Kidney (tissue), 14 donors: ENCODE results near the gene ERG28. TPM values are rescaled to one million over a fixed set of nuclear protein-coding genes. Genes with fewer than 3 reads are reported as not detected.

Experiments
- DNase-seq, 5 donors: peaks; one replicate each; pipeline ENCODE4 v3.0.0-alpha.2; 2013 to 2020
- FAIRE-seq: peaks from 2 replicates; lab custom pipeline; 2012; peaks lifted over from hg19 to GRCh38; lab: Jason Lieb, UNC
- H3K27ac ChIP-seq, 2 donors: one replicate each; pipeline ENCODE4 v1.7.0; 2013; ENCODE audit warnings: low read depth in 2 of 2, low read length in 2 of 2, inconsistent platforms in 1 of 2
- H3K27me3 ChIP-seq: one replicate; pipeline ENCODE4 v1.7.1; 2013; ENCODE audit warnings: low read length, inconsistent platforms; ENCODE audit not compliant: control insufficient read depth, insufficient read depth
- H3K36me3 ChIP-seq, 3 donors: one replicate each; pipeline versions ENCODE4 v1.7.0 to v1.7.1; 2013; ENCODE audit warnings: low read length in 3 of 3, control low read depth in 1 of 3, inconsistent platforms in 1 of 3; ENCODE audit not compliant: insufficient read depth in 3 of 3, control insufficient read depth in 2 of 3
- H3K4me1 ChIP-seq, 3 donors: one replicate each; pipeline versions ENCODE4 v1.7.0 to v1.7.1; 2013; ENCODE audit warnings: low read length in 3 of 3, inconsistent platforms in 1 of 3, low read depth in 1 of 3; ENCODE audit not compliant: control insufficient read depth in 2 of 3, insufficient read depth in 2 of 3
- H3K4me3 ChIP-seq, 3 donors: one replicate each; pipeline versions ENCODE4 v1.7.0 to v1.8.1; 2013; ENCODE audit warnings: low read length in 3 of 3, control low read depth in 1 of 3, inconsistent platforms in 1 of 3
- H3K9ac ChIP-seq, 3 donors: one replicate each; pipeline versions ENCODE4 v1.7.0 to v1.7.1; 2013; ENCODE audit warnings: low read length in 3 of 3, control low read depth in 1 of 3, inconsistent platforms in 1 of 3
- H3K9me3 ChIP-seq, 3 donors: one replicate each; pipeline versions ENCODE4 v1.7.0 to v1.7.1; 2013; ENCODE audit warnings: low read length in 3 of 3, control low read depth in 1 of 3, inconsistent platforms in 1 of 3; ENCODE audit not compliant: control insufficient read depth in 2 of 3, insufficient read depth in 1 of 3
- CTCF ChIP-seq: IDR thresholded peaks from 3 replicates; pipeline ENCODE4 v1.5.1; 2012; ENCODE audit warnings: mild to moderate bottlenecking, moderate library complexity, borderline replicate concordance; ENCODE audit not compliant: insufficient read depth; ENCODE audit errors: extremely low read depth
- intact Hi-C: fragments of 100-400 bp; cut with DNase I; formaldehyde crosslinking; loops from one replicate; pipeline ENCODE4 v1.11.1; 2022
- polyA plus RNA-seq: library from polyadenylated mRNA; stranded (reverse); fragments of 350-450 nt; fragmentation: Illumina TruSeq; extraction: RNeasy Lipid Tissue Mini Kit (QIAGEN cat#74804); gene quantifications from one replicate; pipeline ENCODE4 v1.2.3, GENCODE V29; 2014; ENCODE audit warnings: low read depth, low replicate concordance; ENCODE audit not compliant: insufficient read depth
- total RNA-seq: library from RNA; stranded (reverse); fragmentation: NEBNext Ultra II Directional; extraction: Animal tissue kit (Norgen Biotek cat#: 25700); gene quantifications from one replicate; pipeline ENCODE4 v1.2.1, GENCODE V29; 2021
- donor health status: control.
- donor health status: control.
- donor health status: control.
- donor health status: control.
- donor health status: control.
- donor health status: DM: yes; HTN: yes; CAD: no.
- donor health status: Normal renal cell carcinoma (clear cell type).

Gene ERG28
- total and polyA plus RNA-seq, 2 donors from 2014 or later: 17.9 to 34.8 TPM

GRCh38 chr14:75672605-75673192, 12.0 kb upstream of the ERG28 start:
- DNase-seq (no peak), FAIRE-seq (no peak)
- H3K27ac ChIP-seq: no peak overlapping the region
- H3K4me3 ChIP-seq: no peak overlapping the region
- no peaks in the 10 kb centered on the region for H3K9me3 ChIP-seq
- peaks cover 2 to 7% (median 6%) of the 10 kb centered on the region in 3 donors for H3K36me3 ChIP-seq
- intact Hi-C loops: no loop called here
- no peaks in the 10 kb centered on the region for H3K4me1 ChIP-seq
- no peaks in the 10 kb centered on the region for H3K27me3 ChIP-seq
- H3K9ac ChIP-seq: no peak overlapping the region
- TF ChIP-seq CTCF: no peak

- no peaks in the 10 kb centered on the region for H3K9me3 ChIP-seq
- H3K4me3 ChIP-seq: no peak overlapping the region
- DNase-seq: no peak
- FAIRE-seq: no peak
- H3K27me3 ChIP-seq: no peaks in the 10 kb centered on the region
- H3K4me1 ChIP-seq: no peaks in the 10 kb centered on the region
- H3K27ac ChIP-seq: no peak overlapping the region
- H3K36me3 ChIP-seq: peaks cover 2 to 7% (median 6%) of the 10 kb centered on the region in 3 donors
- TF ChIP-seq CTCF: no peak
- intact Hi-C loops: no loop called here
- H3K9ac ChIP-seq: no peak overlapping the region
Observed at GRCh38 chr14:75667099-75667765, 6.6 kb upstream of the ERG28 start.

DNA sequence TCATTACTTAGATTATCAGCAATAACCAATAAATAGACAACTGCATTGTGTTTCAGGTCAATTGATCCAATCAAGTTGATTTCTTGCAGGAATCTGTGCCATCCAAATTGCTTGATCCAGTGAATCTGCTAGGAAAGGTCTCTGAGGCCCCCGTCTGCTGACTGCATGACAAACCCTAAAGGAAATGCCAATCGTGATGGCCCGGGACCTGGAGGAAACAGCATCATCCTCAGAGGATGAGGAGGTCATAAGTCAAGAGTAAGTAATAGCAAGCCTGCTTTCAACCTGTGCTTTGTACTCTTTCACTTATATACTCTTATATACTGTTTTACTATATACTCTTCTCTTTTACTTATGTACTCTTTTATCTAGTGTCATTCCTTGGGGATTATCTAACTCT, 2.3 kb upstream of the ERG28 start:
- no peak overlapping the region for H3K27ac ChIP-seq
- DNase-seq (no peak), FAIRE-seq (no peak)
- no peaks in the 10 kb centered on the region for H3K27me3 ChIP-seq
- H3K4me1 ChIP-seq: peaks cover 0 to 7% (median 3%) of the 10 kb centered on the region in 3 donors
- no peak for TF ChIP-seq CTCF
- intact Hi-C loops: no loop called here
- no peaks in the 10 kb centered on the region for H3K36me3 ChIP-seq
- H3K9me3 ChIP-seq: no peaks in the 10 kb centered on the region
- H3K4me3 ChIP-seq: no peak overlapping the region
- no peak overlapping the region for H3K9ac ChIP-seq
